ENCODE measurements around the gene REXO5. TPM values are rescaled to one million over a fixed set of nuclear protein-coding genes. Genes with fewer than 3 reads are reported as not detected.

Gene REXO5
- total and polyA plus RNA-seq, 2 of the 13 experiments (the other 11 are each of a cell fraction or from before 2014, with no cell fraction given) = 5.9 to 13.1 TPM

DNA sequence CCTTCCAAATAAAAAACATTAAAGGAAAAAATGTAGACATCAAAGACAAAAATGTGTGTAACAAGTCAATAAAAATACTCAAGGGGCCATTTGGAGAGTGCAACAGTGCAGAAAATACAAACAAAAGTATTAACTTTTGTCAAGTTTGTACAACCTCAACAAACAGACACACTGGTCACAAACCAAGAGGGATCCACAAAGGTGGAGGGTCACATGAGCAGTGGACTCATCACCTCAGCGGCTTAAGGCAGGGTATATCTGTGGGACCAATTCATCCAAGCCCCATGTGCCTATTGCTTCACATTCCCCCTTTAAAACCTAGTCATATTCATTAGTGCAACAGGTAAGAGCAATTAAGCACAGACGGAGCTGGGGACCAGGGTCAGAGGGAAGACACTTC lies 48.6 kb downstream of the REXO5 start:
- H3K9me3 ChIP-seq (ENCODE audit: low read length) = no peaks in the 10 kb centered on the region
- intact Hi-C loops (cut with micrococcal nuclease; ENCODE audit: unreplicated experiment) (loop anchor here (5.0 kb wide), 1 partner anchor 72 kb away; no protein-coding TSS in a partner anchor), in situ Hi-C loops (cut with HindIII; ENCODE audit: extremely low pct_ligation_motif_present, low pct_unique_long_range_greater_than_20kb) (loop anchor here (5.0 kb wide), 1 partner anchor 227 kb away; no protein-coding TSS in a partner anchor)
- WGBS (ENCODE audit: low lambda C conversion rate) = 46% methylated on average over 2 of the region's 2 CpGs
- POLR2A ChIA-PET = interaction anchor here (1.7 kb wide), 1 partner anchor 46 kb away, joined by 5 read pairs; the partner anchor contains the start of genes DCUN1D3 and LYRM1
- peak; percentile 72 for ATAC-seq
- no peak overlapping the region for H3K9ac ChIP-seq (ENCODE audit: insufficient read depth, low read depth, low read length)
- DNase-seq (ENCODE audit: low spot score) = peak; percentile 26
- no peak overlapping the region for H3K4me2 ChIP-seq (ENCODE audit: low read depth, low read length)
- H3K79me2 ChIP-seq (ENCODE audit: insufficient read depth, low read length) = no peaks in the 10 kb centered on the region
- no peaks in the 10 kb centered on the region for H4K20me1 ChIP-seq (ENCODE audit: insufficient read depth, low read length)
- no TSS peak for BruUV-seq (replicated peaks)
- H3K4me1 ChIP-seq (ENCODE audit: insufficient read depth, low read length) = peaks cover 30% of the 10 kb centered on the region
- CTCF ChIA-PET (ENCODE audit: low intra/inter-chr PET ratio, low total read pairs) = no interaction called here
- FAIRE-seq = no peak
- H3K27ac ChIP-seq (ENCODE audit: extremely low read length, insufficient read depth, low read length) = no peak overlapping the region
- peaks cover 6 to 18% of the 10 kb centered on the region in 2 experiments for H3K36me3 ChIP-seq (replicated peaks in 1 of 2; ENCODE audit: control insufficient read depth in 1 of 2, insufficient read depth in 2 of 2, low read length in 2 of 2)
- no peaks in the 10 kb centered on the region for H3K27me3 ChIP-seq (ENCODE audit: control insufficient read depth in 1 of 2, insufficient read depth in 2 of 2, low read length in 2 of 2)
- no peak overlapping the region for H3K4me3 ChIP-seq (replicated peaks in 1 of 3; ENCODE audit: insufficient read depth in 1 of 3, low read depth in 2 of 3, low read length in 3 of 3)
- H2AFZ ChIP-seq (ENCODE audit: low read length) = no peak overlapping the region
- no peak for TF ChIP-seq RFX1 (IDR thresholded peaks at IDR 0.05)
- TF ChIP-seq, protein P1, sequence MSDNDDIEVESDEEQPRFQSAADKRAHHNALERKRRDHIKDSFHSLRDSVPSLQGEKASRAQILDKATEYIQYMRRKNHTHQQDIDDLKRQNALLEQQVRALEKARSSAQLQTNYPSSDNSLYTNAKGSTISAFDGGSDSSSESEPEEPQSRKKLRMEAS (IDR thresholded peaks at IDR 0.05) = 0 out of 2 replicates have a peak, but pooled peaks have one; percentile 49
- TF ChIP-seq ATF1 (CRISPR knock-in tag; IDR thresholded peaks at IDR 0.05) = 0 out of 2 replicates have a peak, but pooled peaks have one; percentile 22
- TF ChIP-seq HMG20A (CRISPR knock-in tag; IDR thresholded peaks at IDR 0.05; ENCODE audit: borderline replicate concordance) = no peak
- TF ChIP-seq, protein P2, sequence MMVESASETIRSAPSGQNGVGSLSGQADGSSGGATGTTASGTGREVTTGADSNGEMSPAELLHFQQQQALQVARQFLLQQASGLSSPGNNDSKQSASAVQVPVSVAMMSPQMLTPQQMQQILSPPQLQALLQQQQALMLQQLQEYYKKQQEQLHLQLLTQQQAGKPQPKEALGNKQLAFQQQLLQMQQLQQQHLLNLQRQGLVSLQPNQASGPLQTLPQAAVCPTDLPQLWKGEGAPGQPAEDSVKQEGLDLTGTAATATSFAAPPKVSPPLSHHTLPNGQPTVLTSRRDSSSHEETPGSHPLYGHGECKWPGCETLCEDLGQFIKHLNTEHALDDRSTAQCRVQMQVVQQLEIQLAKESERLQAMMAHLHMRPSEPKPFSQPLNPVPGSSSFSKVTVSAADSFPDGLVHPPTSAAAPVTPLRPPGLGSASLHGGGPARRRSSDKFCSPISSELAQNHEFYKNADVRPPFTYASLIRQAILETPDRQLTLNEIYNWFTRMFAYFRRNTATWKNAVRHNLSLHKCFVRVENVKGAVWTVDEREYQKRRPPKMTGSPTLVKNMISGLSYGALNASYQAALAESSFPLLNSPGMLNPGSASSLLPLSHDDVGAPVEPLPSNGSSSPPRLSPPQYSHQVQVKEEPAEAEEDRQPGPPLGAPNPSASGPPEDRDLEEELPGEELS (CRISPR knock-in tag; IDR thresholded peaks at IDR 0.05) = peak; percentile 52
- TF ChIP-seq FOXK2 (IDR thresholded peaks at IDR 0.05) = no peak
- TF ChIP-seq ARHGAP35 (CRISPR knock-in tag; IDR thresholded peaks at IDR 0.05; ENCODE audit: borderline replicate concordance) = no peak
- TF ChIP-seq ZNF20 (CRISPR knock-in tag; IDR thresholded peaks at IDR 0.05) = no peak
- TF ChIP-seq HNRNPL (IDR thresholded peaks at IDR 0.05; ENCODE audit: low read depth, low read length) = no peak
- TF ChIP-seq ZNF737 (CRISPR knock-in tag; IDR thresholded peaks at IDR 0.05; ENCODE audit: borderline replicate concordance) = no peak
- TF ChIP-seq, protein P3, sequence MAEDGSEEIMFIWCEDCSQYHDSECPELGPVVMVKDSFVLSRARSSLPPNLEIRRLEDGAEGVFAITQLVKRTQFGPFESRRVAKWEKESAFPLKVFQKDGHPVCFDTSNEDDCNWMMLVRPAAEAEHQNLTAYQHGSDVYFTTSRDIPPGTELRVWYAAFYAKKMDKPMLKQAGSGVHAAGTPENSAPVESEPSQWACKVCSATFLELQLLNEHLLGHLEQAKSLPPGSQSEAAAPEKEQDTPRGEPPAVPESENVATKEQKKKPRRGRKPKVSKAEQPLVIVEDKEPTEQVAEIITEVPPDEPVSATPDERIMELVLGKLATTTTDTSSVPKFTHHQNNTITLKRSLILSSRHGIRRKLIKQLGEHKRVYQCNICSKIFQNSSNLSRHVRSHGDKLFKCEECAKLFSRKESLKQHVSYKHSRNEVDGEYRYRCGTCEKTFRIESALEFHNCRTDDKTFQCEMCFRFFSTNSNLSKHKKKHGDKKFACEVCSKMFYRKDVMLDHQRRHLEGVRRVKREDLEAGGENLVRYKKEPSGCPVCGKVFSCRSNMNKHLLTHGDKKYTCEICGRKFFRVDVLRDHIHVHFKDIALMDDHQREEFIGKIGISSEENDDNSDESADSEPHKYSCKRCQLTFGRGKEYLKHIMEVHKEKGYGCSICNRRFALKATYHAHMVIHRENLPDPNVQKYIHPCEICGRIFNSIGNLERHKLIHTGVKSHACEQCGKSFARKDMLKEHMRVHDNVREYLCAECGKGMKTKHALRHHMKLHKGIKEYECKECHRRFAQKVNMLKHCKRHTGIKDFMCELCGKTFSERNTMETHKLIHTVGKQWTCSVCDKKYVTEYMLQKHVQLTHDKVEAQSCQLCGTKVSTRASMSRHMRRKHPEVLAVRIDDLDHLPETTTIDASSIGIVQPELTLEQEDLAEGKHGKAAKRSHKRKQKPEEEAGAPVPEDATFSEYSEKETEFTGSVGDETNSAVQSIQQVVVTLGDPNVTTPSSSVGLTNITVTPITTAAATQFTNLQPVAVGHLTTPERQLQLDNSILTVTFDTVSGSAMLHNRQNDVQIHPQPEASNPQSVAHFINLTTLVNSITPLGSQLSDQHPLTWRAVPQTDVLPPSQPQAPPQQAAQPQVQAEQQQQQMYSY (CRISPR knock-in tag; IDR thresholded peaks at IDR 0.05) = no peak
- TF ChIP-seq HHEX (CRISPR knock-in tag; IDR thresholded peaks at IDR 0.05) = peak; percentile 67
- no peak for TF ChIP-seq SMARCC2 (IDR thresholded peaks at IDR 0.05)
- TF ChIP-seq, protein P4, sequence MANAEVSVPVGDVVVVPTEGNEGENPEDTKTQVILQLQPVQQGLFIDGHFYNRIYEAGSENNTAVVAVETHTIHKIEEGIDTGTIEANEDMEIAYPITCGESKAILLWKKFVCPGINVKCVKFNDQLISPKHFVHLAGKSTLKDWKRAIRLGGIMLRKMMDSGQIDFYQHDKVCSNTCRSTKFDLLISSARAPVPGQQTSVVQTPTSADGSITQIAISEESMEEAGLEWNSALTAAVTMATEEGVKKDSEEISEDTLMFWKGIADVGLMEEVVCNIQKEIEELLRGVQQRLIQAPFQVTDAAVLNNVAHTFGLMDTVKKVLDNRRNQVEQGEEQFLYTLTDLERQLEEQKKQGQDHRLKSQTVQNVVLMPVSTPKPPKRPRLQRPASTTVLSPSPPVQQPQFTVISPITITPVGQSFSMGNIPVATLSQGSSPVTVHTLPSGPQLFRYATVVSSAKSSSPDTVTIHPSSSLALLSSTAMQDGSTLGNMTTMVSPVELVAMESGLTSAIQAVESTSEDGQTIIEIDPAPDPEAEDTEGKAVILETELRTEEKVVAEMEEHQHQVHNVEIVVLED (CRISPR knock-in tag; IDR thresholded peaks at IDR 0.05; ENCODE audit: borderline replicate concordance) = peak; percentile 43; the same call in 1 of the 2 replicates
- TF ChIP-seq FOXA3 (CRISPR knock-in tag; IDR thresholded peaks at IDR 0.05) = peak; percentile 28; the same call in 1 of the 2 replicates
- peak; percentile 20; the same call in 1 of the 2 replicates for TF ChIP-seq ZMYM4 (CRISPR knock-in tag; IDR thresholded peaks at IDR 0.05)
- TF ChIP-seq ZNF136 (CRISPR knock-in tag; IDR thresholded peaks at IDR 0.05; ENCODE audit: low read depth) = no peak
- TF ChIP-seq TRIM24 (CRISPR knock-in tag; IDR thresholded peaks at IDR 0.05) = no peak
- peak; percentile 51; the same call in 1 of the 2 replicates for TF ChIP-seq FOXP1 (IDR thresholded peaks at IDR 0.05)
- TF ChIP-seq FOXP1 (CRISPR knock-in tag; IDR thresholded peaks at IDR 0.05) = peak; percentile 72; the same call in 1 of the 2 replicates

Measured in HepG2 (cell line).